NCI-H526 treated with DMSO at 0.1 percent for 48 hours (cell line): ENCODE measurements around the gene CLDN11.

Experiments used
- DNase-seq: peaks from one replicate; lab custom pipeline; 2025; lab: John Stamatoyannopoulos, UW

CLDN11 gene

GRCh38 chr3:170470063-170471016, 51.7 kb downstream of the CLDN11 start:
- DNase-seq, result peak; percentile 80

- no peak for DNase-seq
These were observed 52.5 kb downstream of the CLDN11 start for GRCh38 chr3:170471149-170471548.

GRCh38 chr3:170473358-170473757, 54.7 kb downstream of the CLDN11 start:
- peak; percentile 20 for DNase-seq

DNA sequence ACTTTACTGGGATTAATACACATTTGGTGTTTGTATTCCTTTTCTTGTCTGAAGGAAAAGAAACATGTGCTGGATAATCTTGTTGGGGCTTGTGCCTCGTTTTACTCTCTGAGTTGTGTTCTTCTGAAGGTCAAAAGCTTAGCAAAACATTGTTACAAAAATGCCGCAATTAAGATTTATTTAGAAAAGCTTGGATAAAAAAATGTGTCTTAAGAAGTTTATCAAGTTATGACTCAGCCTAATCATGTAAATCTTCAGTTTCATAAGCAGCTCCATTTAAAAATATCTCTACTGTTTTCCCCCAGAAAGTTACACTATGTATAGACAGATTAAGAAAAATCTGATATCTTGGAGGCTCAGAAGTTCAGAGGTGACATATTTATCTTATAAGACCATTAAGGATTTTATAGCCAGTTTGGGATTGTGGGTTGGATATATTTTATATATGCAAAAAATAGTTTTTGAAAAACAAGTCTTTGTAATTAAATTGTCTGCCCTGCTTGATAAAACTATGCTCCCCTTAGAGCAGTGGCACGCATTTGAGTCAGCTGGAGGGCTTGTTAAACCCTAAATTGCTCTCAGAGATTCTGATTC, 56.5 kb downstream of the CLDN11 start:
- DNase-seq, result no peak

GRCh38 chr3:170476291-170476690, 57.6 kb downstream of the CLDN11 start:
- no peak for DNase-seq

DNA sequence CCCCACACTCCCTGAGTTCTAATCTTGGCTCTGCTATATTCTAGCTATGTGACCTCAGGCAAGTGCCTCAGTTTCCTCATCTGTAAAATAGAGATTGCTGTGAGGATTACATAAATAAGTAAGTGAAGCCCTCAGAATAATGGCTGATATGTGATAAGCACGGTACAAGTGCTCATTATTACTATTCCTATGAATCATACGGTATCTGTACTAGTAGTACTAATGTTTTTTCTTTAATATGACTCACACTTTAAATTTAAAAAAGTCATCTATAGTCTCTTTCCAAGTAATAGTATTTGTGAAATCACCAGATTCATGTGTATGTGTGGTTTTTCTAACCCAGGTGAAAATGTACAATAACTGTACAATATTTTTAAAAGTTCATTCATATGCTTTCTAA, 58.7 kb downstream of the CLDN11 start:
- DNase-seq, result no peak

DNA sequence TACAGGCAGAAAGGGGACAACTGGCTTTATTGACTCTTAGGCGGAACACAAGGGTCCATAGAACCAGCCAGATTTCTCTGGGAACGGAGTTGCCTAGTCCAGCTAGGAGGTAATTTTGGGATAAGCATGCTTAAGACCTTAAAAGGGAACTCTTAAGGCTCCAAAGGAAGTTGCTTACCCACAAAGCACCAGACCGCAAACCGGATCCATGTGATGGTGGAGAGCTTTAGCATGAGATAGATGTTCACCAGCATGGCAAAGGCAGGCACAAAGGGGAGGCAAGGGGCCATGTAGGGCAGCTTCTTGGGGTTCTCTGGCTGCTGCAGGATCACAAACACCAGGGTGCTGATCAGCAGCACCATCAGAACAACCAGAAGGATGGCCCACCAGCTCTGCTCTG, 61.4 kb downstream of the CLDN11 start:
- no peak for DNase-seq

DNA sequence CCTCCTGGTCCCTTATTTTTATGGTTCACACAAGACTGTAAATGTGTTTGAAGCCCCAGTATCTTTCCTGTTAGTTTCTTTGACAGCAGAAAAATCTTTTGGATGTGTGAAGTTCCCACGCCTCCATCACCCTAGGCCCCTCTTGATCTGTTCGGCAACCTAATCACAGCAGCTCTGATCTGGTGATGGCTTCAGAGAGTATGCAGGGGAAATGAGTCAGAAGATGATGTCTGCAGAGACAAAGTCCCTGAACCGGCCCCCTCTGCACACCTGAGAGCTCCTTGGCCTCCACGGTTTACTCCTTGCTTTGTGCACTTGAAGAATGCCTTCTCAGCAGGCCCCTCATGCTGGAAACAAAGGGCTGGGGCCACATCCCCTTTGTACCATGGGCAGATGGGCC, 63.5 kb downstream of the CLDN11 start:
- no peak for DNase-seq

DNA sequence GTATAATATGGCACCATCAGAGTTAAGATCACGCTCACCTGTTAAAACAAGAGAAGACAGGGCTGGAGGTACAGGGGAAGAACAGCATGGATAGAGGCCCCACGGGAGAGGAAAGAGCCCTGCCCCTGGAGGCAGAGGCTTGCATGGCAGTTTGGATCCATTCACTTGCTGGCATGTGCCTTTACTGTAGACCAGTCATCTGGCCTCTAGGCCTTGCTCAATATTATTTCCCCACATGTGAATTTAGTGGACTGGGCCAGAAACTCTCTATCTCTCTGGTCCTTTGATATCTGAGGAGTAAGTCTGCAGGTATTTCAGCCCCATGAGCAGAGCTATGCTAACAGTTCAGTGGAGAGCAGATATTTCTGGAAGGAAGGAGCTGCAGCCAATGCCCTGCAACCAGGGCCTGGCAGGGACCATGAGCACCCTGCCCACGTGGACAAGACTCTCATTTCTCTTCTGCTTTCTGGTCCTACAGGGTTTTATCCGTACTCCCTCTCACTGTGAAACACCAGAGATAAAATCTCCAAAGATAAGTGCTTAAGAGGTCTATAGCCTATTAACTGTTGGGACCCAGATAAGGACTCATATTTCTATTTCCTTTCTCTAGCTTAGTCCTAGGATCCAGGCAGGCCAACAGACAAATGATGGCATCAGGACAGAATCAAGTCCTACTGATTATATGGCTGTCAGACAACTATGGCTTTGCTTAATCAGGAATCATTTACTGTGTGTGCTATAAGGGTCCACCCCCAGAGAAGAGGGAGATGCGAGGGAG, 65.0 kb downstream of the CLDN11 start:
- DNase-seq, result no peak
